T-helper 2 cell (primary cell): ENCODE data around the gene EXD3.
"Not testable (repeated sequence)": the region's sequence is repeated elsewhere in the genome, so short reads cannot be mapped to it uniquely, and the experiment has no call there.

ENCODE experiments used
- DNase-seq, 5 experiments: peaks; one replicate each; pipeline versions ENCODE4 v3.0.0 to v3.0.0-alpha.2; 2012 to 2022
- total RNA-seq, 2 donors: gene quantifications; one replicate each; lab custom pipeline; 2026; lab: John Stamatoyannopoulos, UW

Gene EXD3, protein sequence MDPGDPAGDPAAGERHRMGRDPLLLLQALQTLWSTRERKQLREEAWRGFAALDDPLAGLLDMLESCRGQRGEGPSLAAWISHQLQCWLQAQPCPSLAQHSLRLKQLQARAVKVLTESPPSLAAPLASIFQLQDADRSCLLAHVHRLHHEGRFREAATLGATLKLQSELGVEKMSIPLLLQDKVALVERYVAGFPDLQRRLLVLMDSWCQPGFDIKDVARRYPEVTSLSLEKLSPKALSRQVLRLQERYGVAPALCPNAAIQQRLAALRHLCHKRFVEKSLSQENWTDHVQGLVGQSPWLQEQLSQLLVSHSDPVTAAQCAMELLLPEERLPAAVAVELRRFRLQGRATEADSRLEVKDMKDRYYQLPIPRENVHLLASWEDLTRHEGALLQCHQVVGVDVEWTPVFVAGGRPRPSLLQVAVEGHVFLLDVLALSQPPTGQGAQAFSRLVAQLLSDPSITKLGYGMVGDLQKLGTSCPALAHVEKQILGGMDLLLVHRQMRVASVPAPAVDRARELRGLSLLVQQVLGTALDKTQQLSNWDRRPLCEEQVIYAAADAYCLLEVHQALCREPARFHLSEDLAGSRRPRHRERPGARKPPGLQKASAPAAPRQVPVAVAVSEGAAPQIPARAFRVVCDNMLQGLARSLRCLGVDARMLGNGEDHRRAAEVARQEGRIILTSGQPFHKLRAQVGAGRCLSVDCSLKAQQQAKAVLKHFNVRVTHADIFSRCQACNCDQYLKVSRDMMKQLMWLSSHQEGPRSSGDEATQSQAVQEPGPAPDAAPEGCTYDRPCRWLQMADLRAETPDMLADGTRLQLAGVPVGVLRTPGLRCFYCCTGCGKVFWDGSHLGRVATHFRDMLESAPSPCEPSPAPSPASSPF
- 23.4 to 24.8 reads per million in 2 donors for total RNA-seq

DNA sequence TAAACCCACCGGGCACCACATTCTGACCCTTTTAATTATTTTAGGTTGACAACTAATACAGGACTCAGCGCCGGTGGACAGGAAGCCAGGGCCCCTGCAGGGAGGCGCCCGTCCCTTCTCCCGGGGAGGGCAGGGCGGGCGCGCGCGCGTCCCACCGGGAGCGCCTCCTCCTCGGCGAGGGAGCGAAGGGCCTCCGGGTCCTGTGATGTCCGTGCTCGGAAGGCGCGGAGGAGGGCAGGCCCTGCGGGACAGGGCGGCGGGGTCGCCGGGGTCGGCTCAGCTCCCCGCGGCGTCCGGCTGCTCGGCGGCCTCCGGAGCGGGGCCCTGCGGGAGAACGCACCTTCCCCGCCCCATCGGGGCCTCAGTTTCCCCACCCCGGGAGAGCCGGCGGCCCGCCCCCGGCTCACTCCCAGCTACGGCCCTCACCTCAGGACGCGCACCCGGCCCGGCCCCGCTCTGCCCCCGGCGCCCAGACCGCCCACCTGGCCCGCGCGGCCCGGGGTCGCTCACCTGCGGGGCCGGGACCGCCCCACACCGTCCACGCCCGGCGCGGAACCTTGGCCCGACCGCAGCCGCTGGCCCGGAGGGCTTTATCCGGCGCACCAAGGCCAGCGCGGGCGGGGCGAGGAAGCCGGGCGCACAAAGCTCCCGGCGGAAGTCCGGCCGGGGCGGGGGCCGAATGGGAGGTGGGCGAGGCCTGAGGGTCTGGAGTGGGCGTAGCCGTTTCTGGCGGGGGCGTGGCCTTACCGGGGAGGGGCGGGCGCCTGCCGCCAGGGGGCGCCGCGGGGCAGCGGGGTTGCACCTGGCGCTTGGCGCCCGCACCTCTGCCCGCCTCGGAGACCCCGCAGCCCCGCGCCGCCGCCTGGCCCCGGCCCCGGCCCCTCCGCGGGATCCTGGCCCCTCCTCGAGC, at the start of gene EXD3, which contains the start of gene NOXA1:
Gene EXD3, minus strand, starts transcription at position 559 of the 910 bp plus-strand sequence. CDS start 27,805 bp downstream, outside the sequence.
Gene NOXA1, plus strand, starts transcription at position 790 of the 910 bp plus-strand sequence. CDS start 137 bp downstream, outside the sequence.
- DNase-seq = peak; percentile 85 to 93 (median 90)

DNA sequence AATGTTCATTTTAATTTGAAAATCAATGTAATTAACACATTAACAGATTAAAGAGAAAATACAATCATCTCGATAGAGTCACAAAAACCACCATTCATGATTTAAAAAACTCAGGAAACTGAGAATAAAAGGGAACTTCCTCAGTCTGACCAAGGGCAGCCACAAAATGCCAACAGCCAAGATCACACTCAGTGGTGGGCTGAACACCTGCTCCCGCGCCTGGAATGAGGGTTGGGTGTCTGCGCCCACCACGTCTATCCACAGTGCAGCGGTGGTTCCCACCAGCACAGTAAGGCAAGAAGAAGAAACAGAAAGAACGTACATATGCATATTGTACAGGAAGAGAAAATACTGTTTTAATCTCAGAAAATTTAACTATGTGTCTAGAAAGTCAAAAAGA, 47.8 kb upstream of the EXD3 start:
- no peak for DNase-seq

DNA sequence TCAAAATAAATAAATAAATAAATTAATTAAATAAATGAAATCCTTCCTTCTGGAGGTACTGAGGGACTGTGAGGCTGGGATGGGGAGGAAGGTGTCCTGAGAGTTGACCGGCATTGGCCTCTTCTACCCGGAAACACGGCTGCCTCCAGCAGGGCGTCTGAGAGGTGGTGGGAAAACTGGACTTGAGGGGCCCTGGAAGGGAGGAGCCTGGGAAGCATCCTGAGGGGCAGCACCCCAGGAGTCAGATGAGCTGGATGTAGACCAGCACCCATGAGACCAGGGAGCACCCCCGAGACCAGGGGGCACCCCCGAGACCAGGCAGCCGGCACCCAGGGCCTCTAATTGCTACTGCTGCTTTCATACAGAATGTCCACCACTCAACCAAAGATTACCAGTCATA, 44.9 kb upstream of the EXD3 start:
- no peak for DNase-seq

DNA sequence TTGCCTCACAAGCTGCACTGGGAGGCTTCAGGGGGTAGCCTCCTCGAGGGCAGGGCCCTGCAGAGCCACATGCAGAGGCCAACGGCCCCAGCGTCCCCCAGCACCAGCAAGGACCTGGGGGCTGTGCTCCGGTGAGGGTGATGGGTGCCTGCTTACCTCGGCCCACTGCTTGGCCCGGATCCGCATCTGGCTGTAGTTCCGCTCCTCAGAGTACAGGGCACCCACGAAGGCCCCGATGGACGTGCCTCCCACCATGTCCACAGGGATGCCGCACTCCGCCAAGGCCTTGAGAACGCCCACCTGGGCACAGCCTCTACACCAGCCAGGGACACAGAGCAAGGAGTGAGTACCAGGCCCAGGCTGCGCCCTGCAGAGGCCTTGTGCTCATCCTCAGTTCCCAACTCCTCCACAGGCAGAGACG, 44.2 kb upstream of the EXD3 start:
- no peak for DNase-seq

DNA sequence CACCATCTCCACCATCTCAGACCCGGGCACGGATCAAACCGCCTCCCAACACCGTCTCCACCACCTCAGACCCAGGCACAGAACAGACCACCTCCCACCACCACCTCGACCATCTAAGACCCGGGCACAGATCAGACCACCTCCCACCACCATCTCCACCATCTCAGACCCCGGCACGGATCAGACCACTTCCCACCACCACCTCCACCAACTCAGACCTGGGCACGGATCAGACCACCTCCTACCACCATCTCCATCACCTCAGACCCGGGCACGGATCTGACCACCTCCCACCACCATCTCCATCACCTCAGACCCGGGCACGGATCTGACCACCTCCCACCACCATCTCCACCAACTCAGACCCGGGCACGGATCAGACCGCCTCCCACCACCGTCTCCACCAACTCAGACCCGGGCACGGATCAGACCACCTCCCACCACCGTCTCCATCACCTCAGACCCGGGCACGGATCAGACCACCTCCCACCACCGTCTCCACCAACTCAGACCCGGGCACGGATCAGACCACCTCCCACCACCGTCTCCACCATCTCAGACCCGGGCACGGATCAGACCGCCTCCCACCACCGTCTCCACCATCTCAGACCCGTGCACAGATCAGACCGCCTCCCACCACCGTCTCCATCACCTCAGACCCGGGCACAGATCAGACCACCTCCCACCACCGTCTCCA, 43.6 kb upstream of the EXD3 start:
- not testable (repeated sequence) for DNase-seq

DNA sequence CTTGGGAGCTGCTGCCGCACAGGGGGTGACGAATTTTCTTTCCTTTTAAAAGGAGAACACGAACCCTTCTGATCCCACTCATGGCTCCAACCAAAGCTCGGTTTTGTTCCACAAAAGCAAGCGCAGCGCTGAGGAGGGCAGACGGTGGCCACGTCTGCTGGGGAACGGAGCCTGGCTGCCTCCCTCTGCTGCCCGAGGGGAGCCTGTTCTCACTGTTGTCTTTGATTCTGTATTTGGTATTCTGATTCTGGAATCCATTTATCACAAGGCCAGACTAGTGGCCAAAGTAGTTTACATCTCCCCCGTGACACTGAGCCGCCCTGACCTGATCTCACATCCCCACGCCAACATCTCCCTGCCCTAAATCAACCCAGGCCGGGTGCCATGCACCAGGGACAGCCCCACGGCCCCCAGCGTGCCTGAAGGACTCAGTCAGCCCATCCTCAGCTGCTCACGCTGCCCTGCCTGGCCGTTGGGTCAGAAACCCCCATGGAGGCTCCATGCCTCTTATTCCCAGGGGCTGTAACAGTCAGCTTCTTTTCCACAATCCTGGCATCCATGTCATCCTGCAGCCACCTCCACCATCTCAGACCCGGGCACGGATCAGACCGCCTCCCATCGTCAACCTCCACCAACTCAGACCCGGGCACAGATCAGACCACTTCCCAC, 42.9 kb upstream of the EXD3 start:
- DNase-seq = no peak

DNA sequence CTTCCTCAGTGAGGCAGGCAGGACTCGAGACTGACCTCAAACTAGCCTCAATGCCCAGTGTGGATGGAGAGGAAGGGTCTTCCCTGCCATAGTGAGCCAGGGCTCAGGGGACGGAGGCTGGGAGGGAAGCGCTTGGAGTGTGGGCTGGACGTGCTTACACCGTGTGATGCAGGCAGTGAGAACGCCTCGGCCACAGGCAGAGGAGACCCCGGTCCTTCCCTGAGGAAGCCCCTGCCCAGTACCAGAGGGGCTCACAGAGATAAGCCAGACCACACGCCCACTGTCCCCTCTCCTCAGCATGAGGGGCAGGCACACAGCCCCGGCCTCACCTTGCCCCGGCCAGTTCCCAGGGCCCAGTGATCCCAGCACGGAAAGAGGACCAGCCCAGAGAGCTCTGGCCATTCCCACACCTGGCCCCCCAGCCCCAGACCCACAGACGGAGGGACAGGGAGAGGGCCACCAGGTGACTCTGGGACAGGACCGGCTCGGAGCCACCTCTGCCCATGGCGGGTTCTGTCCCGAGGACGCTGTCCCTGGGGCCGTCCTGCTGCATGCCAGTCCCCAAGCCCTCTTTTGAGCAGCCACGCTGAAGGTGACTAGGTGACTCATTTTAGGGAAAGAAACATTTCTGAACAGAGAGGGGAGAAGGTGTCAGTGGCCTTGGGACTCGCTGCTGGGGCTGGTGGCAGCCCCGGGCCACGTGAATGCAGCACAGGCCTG, 42.2 kb upstream of the EXD3 start:
- no peak for DNase-seq

DNA sequence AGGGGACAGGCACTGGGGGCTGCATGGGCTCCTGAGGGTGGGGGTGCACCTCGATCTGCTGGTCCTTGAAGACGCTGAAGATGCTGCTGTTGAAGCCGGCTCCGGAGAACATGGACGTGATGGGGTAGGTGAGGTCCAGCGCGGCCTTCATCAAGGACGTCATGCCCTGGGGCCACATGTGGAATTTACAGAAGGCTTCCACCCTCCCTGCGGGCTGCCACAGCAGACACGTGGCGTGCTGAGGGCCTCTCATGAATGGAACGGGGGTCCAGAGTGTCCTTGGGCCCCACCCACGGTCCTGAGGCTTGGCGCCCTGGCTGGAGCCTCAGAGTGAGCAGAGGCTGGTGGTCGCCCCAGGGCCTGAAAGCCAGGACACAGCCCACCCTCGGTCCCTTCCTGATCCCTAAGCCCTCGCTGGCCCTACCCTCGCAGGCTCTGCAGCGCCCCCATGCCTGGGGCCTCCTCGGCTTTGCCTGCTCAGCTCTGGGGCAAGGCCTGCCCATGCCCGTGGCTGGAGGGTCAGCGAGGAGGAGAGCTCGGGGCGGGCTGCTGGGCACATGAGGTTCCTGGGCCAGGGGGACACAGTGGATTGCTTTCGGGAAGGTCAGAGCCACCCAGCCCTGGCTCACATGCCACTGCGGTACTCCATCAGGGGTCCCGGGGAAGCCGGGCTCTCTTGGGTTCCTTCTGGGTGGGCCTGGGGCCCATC, 41.5 kb upstream of the EXD3 start:
- DNase-seq = no peak

DNA sequence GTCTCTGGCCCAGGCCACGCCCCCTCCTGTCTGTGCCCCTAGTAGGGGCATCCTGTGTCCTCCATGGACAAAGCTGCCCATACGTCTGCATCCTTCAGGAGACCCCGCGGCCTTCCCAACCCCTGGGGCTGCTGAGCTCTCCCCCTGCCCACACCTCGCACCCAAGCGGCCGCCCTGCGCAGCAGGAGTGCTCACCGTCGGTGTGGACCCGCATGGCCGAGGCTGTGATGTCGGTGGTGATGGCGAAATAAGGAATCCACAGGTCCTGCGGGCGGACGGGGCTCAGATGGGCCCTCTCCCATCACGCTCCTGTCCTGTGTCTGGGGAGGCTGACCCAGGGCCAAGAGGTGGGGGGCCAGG, 40.9 kb upstream of the EXD3 start:
- no peak for DNase-seq

DNA sequence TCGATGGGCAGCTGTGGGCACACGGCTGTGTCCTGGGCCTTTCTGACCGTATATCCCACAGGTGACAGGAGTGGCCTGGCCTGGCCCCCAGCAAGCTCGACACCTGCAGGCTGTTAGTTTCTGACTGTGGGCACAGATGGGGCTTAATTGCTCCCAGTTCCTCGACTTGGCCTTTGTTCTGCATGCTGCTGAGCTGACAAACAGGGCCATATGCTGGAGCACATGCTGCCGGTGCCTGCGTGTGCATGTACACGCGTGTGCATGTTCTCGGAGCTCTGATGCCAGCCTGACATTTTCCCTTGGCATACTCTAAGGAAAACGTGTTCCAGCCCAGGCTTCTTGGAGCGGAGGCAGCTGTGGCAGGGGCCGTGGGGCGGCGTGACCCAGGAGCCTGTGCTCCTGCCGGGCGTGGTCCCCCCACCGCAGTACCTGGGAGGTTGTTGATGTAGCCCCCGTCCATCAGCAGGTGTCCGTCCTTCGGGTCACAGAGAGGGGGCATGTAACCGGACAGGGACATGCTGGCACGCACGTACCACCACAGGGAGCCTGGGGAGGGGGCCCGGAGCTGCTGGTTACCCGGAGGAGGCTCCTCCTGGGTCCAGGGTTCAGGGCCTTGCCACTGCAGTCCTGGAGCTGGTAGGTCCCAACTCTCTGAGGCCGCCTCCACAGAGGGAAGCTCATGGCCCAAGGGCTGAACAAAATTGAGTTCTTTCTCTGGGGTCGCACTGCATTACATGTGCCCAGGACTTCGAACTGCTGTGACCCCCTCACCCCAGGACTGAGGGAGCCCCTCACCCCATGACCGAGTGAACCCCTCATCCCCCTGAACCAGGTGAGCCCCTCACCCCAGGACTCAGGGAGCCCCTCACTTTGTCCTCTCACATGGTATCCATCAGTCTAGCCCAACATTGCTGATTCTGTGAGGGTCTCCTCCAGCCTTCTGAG, 40.3 kb upstream of the EXD3 start:
- peak in 1 of 5 experiments; percentile 3 for DNase-seq

DNA sequence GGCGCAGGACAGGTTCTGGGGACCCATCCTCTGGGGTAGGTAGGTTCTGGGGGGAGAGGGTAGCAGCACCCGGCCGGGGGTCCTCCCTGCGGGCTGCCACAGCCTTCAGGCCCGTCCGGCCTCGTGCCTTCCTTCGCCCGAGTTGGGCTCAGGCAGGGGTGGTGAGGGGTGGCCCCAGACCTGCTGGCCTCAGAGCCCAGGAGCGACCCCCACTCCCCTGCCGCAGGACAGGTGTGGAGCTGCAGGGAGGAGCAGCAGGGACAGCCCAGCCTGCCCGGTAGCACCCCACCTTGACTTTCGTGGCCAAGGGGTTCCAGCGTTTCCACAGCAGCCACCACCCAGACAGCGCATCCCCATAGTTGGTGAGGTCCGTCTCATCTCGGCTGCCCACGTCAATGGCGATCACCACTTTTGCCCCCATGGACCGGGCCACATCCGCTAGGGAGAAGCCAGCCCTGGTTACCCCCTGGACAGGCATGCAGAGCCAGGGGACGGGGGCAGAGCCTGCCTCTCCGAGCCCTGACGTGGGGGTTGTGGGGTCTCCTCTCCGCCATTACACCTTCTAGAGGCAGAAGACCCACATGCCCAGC, 39.5 kb upstream of the EXD3 start:
- no peak for DNase-seq

DNA sequence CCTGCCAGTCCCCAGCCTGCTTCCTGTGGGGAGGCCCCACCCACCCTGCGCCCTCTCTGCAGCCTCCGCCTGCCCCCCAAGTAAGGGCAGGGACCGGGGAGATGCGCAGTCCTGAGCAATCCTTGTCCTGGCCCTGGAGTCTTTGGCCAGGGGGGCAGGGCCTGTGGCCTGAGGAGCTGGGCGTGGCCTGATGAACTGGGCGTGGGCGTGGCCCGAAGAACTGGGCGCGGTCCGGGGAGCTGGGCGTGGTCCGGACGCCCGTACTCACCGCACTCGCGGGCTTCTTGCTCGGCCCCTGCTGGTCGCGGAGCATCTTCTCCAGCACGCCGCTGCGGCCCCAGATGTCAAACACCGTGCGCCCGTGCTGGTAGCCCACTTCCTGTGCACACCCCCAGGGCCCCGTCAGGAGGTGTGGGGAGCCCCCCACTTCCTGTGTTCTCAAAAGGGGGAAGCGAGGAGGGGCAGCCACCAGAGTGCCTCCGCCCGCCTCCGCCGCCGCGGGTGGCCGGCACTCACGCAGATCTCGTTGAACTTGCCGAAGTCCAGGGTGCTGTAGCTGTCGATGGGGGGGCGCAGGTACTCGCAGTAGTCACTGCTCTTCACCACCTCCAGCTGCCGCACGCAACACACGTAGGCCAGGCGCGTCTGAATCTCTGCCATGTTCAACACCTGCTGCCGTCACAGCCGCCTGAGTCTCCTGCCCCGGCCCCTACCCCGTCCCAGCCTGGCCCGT, 38.9 kb upstream of the EXD3 start:
- peak; percentile 42 to 95 (median 72) for DNase-seq

DNA sequence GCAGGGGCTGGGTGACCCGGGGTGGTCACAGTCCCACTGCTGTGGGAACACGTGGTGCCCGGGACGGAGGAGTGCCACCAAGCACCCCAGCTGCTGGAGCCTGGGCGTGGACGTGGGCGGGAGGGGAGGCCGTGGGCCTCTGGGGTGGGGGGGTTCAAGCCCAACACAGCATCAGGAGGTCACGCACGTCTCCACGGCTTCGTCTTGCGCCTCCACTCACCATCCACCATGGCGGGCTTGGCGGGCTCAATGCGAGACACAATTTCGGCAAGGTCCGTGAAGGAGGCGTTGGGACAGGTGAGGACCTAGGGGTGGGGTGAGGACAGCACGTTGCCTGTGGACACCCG, 38.3 kb upstream of the EXD3 start:
- peak in 1 of 5 experiments; percentile 12 for DNase-seq

DNA sequence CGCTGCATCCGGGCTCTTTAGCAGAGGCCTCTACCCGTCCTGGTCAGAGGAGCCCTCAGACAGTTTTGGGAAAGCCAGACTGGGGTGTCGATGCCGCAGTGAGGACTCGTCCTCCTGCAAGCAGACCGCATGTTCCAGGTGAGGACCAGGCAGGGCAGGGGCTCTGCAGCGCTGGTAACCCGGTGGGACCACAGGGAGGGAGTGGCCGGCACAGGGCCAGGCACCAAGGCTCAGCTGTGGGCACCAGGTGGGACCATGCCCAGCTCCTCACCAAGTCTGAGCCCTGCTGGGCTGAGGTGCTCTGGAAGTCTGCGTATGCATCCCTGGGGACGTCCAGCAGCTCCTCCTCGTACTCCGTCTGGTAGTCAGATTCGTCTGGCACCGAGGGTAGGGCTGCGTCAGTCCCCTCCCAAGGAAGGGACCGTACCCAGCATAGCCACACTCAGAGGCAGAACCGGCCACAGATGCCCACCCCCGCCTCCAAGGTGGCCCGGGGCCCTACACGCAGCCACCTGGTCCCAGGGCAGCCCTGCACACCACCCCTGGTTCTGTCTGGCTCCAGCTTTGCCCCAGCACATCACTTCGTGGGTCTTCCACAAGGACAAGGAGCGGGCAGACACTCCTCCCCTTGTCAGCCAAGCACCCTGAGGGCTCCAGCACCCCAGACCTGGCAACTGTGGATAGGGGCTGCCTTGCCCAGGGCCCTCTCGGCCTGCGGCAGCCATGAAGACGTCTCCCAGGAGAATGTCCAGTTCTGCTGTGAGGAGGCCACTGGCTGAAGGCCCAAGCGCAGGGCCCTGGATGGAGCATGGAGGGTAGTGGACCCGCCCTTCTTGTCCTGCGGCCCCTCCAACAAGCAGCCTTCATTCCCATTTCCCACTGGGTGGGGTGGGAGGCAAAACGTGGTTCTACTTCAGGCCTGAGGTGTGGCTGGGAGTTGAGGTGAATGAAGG, 37.7 kb upstream of the EXD3 start:
- DNase-seq = no peak

DNA sequence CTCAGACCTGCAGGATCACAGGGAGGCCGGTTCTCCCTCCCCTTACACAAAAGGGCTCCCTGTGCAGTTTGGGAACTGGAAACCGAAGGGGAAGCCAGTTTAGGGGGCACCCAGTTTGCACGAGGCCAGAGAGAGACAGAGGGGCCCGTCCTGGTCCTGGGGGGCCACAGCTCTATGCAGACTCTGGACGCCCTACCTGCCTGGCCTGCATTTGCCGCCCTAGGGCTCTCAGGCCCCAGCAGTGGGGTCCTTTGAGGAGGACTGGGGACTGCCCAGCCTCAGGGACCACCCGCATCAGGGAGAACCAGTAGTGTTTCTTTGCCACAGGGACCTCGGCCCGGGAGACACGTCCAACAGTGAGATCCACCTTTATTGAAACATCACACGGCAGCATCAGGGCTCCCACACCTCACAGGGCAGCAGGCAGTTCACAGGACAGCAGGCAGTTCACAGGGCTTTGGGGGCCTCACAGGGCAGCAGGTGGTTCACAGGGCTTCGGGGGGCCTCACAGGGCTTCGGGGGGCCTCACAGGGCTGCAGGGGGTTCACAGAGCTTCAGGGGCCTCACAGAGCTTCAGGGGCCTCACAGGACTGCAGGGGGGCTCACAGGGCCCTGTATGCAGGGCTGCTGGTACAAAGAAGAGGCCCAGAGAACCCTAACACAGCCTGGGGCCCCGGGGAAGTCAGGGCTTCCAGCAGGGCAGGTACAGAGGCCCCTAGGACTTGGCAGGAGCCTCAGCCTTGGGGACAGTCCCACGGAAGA, 36.8 kb upstream of the EXD3 start:
- no peak for DNase-seq
